ENCODE data around the gene COX7B2.

- no peak for TF ChIP-seq POLR2A (IDR thresholded peaks at IDR 0.05; ENCODE audit: low read length)
- no peak for TF ChIP-seq RAD21 (conservative IDR thresholded peaks at IDR 0.05 in 1 of 2, IDR thresholded peaks at IDR 0.05 in 1 of 2)
- no peak for TF ChIP-seq EP300 (IDR thresholded peaks at IDR 0.05)
- TF ChIP-seq CTCF (IDR thresholded peaks at IDR 0.05), result no peak
- TF ChIP-seq RARB (CRISPR knock-in tag; IDR thresholded peaks at IDR 0.05), result no peak
- no peak for TF ChIP-seq MAFK (IDR thresholded peaks at IDR 0.05; ENCODE audit: partially characterized antibody)
- TF ChIP-seq CBX8 (IDR thresholded peaks at IDR 0.05), result no peak
- no peak for TF ChIP-seq MYC (IDR thresholded peaks at IDR 0.05; ENCODE audit: borderline replicate concordance, low read length)
- no peak for TF ChIP-seq CEBPB (IDR thresholded peaks at IDR 0.05)
Measured at GRCh38 chr4:46909078-46909477, at the start of gene COX7B2.
